ENCODE data around the gene HHIPL1.

HHIPL1 gene

GRCh38 chr14:99682809-99683618 lies 38.1 kb downstream of the HHIPL1 start:
- Histone ChIP-seq H3K9me3 (ENCODE audit: severe bottlenecking) (peaks cover 9% of the 10 kb centered on the region), H3K4me3 (ENCODE audit: low read depth, low read length) (peak overlapping the region; percentile 89), H3K27me3 (ENCODE audit: insufficient read depth, low read depth, severe bottlenecking) (no peaks in the 10 kb centered on the region), H3K27ac (peak overlapping the region; percentile 83), H3K36me3 (no peaks in the 10 kb centered on the region)
- peak; percentile 87 for DNase-seq
- TF ChIP-seq CTCF (IDR thresholded peaks at IDR 0.05; ENCODE audit: low read depth, low read length), result peak; percentile 93

GRCh38 chr14:99683619-99684409 lies 38.9 kb downstream of the HHIPL1 start, which contains the start of gene CYP46A1:
TSS of gene CYP46A1 (plus strand) at chr14:99684298. CDS start at chr14:99684418, 120 bp downstream.
- peaks cover 1% of the 10 kb centered on the region for H3K9me3 ChIP-seq (ENCODE audit: severe bottlenecking)

DNA sequence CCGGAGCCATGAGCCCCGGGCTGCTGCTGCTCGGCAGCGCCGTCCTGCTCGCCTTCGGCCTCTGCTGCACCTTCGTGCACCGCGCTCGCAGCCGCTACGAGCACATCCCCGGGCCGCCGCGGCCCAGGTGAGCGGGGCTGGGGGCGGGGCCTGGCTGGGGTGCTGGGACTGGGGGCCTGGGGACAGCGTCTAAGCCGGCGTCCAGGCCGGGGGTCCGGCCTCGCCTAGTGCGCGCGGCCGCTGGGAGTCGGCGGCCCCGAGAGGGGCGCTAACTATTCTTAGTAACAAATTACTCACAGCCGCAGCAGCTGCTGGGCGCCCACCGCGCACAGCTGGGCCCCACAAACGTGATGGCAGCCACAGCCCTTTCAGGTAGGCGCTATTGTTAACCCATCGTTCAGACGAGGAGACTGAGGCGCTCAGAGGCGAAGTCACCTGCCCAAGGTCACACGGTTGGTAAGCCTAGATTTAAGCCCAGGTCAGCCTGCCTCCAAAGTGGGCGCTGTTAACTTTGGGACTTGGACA lies 39.5 kb downstream of the HHIPL1 start:
- Histone ChIP-seq H3K4me3 (ENCODE audit: low read depth, low read length) (peak overlapping the region; percentile 43), H3K27ac (0 out of 2 replicates have a peak overlapping the region, but pooled peaks have one; percentile 37), H3K36me3 (no peaks in the 10 kb centered on the region), H3K27me3 (ENCODE audit: insufficient read depth, low read depth, severe bottlenecking) (no peaks in the 10 kb centered on the region), H3K9me3 (ENCODE audit: severe bottlenecking) (no peaks in the 10 kb centered on the region)
- no peak for DNase-seq
- TF ChIP-seq CTCF (IDR thresholded peaks at IDR 0.05; ENCODE audit: low read depth, low read length), result no peak

More at GRCh38 chr14:99683619-99684409, 38.9 kb downstream of the HHIPL1 start, which contains the start of gene CYP46A1:
- Histone ChIP-seq H3K36me3 (no peaks in the 10 kb centered on the region), H3K27ac (peak within 1 kb of the TSS; percentile 83), H3K27me3 (ENCODE audit: insufficient read depth, low read depth, severe bottlenecking) (no peaks in the 10 kb centered on the region), H3K4me3 (ENCODE audit: low read depth, low read length) (peak within 1 kb of the TSS; percentile 89)
- peak; percentile 100 for DNase-seq
- TF ChIP-seq CTCF (IDR thresholded peaks at IDR 0.05; ENCODE audit: low read depth, low read length), result no peak

- Histone ChIP-seq H3K27ac (no peak overlapping the region), H3K9me3 (ENCODE audit: severe bottlenecking) (no peaks in the 10 kb centered on the region), H3K36me3 (no peaks in the 10 kb centered on the region), H3K4me3 (ENCODE audit: low read depth, low read length) (no peak overlapping the region), H3K27me3 (ENCODE audit: insufficient read depth, low read depth, severe bottlenecking) (no peaks in the 10 kb centered on the region)
- DNase-seq, result peak; percentile 4
- TF ChIP-seq CTCF (IDR thresholded peaks at IDR 0.05; ENCODE audit: low read depth, low read length), result no peak
These were observed 40.2 kb downstream of the HHIPL1 start for GRCh38 chr14:99685151-99685591.

- Histone ChIP-seq H3K27me3 (ENCODE audit: insufficient read depth, low read depth, severe bottlenecking) (no peaks in the 10 kb centered on the region), H3K4me3 (ENCODE audit: low read depth, low read length) (no peak overlapping the region), H3K27ac (no peak overlapping the region), H3K36me3 (no peaks in the 10 kb centered on the region), H3K9me3 (ENCODE audit: severe bottlenecking) (no peaks in the 10 kb centered on the region)
- DNase-seq, result peak; percentile 1
- no peak for TF ChIP-seq CTCF (IDR thresholded peaks at IDR 0.05; ENCODE audit: low read depth, low read length)
These were observed 40.7 kb downstream of the HHIPL1 start for GRCh38 chr14:99685596-99685995.

All from WERI-Rb-1 (cell line).